Measurements from ENCODE around the gene FURIN.

FURIN gene

DNA sequence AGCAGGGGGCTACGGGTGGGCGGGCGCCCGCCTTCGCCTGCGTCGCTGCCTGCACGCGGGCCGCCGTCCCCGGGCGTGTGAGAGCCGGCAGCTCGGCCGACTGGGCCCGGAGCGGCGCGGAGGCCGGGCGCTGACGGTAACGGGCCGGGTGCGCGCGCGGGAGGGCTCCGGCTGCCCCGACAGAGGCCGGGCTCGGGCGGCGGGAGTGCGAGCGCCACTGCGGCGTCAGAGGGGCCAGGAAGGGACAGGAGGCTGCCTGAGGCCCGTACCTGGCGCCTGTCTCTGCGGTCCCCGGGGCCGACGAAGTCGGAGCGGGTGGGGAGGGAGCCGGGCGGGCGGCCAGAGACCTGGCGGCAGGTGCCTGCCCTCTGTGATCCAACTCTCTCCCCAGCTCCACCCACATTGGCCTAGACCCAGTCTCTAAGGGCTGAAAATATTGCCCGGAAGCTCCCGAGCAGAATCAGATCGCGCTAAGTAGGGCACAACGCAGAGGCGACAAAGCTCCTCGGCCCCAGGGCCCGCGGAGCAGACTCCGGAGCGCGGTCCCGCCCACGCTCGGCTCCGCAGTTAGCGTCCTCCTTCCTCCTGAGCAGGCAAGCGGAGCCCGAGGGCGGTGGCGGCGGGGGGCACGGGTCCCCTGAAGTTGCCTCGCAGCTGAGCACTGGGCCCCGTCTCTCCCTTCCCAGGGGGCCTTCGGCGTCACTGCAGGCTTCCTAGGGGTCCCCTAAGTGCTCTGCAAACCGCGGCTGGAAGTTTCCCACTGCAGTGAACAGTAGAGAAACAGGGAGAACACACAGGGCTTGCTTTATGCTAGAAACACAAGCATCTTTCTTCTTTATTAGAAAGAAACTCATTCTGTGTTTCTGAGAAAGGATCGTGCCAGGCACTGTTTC, 34.7 kb downstream of the FURIN start, which contains the start of gene MAN2A2:
MAN2A2 (plus strand) TSS at position 463 of the 893 bp plus-strand sequence. CDS start 906 bp downstream, outside the sequence.
- peak within 1 kb of the TSS; percentile 93 for H3K27ac ChIP-seq
- TF ChIP-seq CTCF (IDR thresholded peaks at IDR 0.05) (no peak), ZFX (IDR thresholded peaks at IDR 0.05; ENCODE audit: borderline replicate concordance) (no peak)

GRCh38 chr15:90903733-90904536, 35.5 kb downstream of the FURIN start:
- H3K27ac ChIP-seq = peak overlapping the region; percentile 93
- TF ChIP-seq CTCF (IDR thresholded peaks at IDR 0.05) = no peak
- no peak for TF ChIP-seq ZFX (IDR thresholded peaks at IDR 0.05; ENCODE audit: borderline replicate concordance)

DNA sequence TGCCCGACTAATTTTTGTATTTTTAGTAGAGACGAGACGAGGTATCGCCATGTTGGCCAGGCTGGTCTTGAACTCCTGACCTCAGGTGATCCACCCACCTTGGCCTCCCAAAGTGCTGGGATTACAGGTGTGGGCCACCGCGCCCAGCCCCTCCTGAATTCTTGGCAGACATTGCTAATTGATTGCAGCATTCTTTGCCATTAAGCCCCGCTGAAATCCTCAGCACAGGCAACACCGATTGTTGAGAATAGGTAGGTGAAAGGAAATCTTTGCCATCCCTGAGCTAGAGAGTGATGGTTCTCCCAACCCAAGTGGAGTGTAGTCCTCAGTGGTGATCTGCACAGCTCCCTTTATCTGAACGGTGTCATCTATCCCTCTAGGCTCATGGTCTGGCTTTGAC, 36.4 kb downstream of the FURIN start:
- H3K27ac ChIP-seq = no peak overlapping the region
- TF ChIP-seq ZFX (IDR thresholded peaks at IDR 0.05; ENCODE audit: borderline replicate concordance) (no peak), CTCF (IDR thresholded peaks at IDR 0.05) (no peak)

DNA sequence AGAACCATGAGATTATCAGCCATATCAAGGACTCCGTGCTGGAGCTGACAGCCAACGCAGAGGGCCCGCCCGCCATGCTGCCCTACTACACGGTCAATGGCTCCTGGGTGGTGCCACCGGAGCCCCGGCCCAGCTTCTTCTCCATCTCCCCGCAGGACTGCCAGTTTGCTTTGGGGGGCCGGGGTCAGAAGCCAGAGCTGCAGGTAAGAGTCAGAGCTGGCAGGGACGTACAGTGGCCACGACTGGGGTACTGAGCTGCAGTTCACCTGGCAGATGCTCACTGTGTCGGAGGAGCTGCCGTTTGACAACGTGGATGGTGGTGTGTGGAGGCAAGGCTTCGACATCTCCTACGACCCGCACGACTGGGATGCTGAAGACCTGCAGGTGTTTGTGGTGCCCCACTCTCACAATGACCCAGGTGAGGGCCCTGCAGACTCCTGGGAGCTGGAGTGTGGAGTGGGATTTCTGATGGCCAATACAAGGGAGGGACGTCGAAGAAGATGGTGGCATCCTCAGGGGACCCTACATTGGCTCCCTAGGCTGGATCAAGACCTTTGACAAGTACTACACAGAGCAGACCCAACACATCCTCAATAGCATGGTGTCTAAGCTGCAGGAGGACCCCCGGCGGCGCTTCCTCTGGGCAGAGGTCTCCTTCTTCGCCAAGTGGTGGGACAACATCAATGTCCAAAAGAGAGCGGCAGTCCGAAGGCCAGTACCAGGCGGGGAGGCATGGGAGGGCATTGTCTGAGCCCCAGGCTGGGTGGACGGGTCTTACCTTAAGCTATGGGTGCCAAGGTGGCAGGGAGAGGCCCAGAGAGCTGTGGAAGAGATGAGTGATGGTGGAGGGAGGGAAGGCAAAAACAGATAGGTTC, 37.2 kb downstream of the FURIN start:
- no peak overlapping the region for H3K27ac ChIP-seq
- no peak for TF ChIP-seq ZFX (IDR thresholded peaks at IDR 0.05; ENCODE audit: borderline replicate concordance)
- TF ChIP-seq CTCF (IDR thresholded peaks at IDR 0.05) = no peak

- H3K27ac ChIP-seq = no peak overlapping the region
- TF ChIP-seq CTCF (IDR thresholded peaks at IDR 0.05) (no peak), ZFX (IDR thresholded peaks at IDR 0.05; ENCODE audit: borderline replicate concordance) (no peak)
These were observed 37.9 kb downstream of the FURIN start for GRCh38 chr15:90906181-90906849.

GRCh38 chr15:90907051-90907660, 38.8 kb downstream of the FURIN start:
- no peak overlapping the region for H3K27ac ChIP-seq

More at GRCh38 chr15:90907051-90907660, 38.8 kb downstream of the FURIN start:
- TF ChIP-seq ZFX (IDR thresholded peaks at IDR 0.05; ENCODE audit: borderline replicate concordance) = no peak
- no peak for TF ChIP-seq CTCF (IDR thresholded peaks at IDR 0.05)
